Stimulated activated CD4-positive, alpha-beta T cell treated with anti-CD3 and anti-CD28 coated beads, Interleukin-2, amount 100 ng/mL, for 24 hours (primary cell): Measurements from ENCODE around the gene MDFIC2.
"Not testable (repeated sequence)": the region's sequence is repeated elsewhere in the genome, so short reads cannot be mapped to it uniquely, and the experiment has no call there.

ENCODE experiments used
- DNase-seq, 2 donors: peaks; one replicate each; pipeline ENCODE4 v3.0.0-alpha.2; 2020

The MDFIC2 gene

DNA sequence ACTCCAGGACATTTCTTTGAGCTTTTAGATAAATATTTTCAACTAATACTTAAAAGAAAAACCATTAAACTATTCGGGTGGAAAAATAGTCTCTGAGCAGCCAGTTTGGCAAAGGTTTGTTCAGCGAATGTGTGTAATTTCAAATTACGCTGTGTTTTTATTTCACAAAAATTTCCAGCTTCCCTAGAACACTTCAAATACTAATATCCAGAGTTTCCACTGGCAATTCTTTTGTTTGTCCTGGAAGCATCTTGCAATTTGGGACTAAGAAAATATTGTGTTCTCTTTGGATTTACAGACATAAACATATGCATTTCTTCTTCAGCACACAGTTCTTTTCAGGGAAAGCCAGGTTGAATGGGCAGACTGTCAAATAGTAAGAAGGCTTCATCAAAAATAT is 61.9 kb downstream of the MDFIC2 start:
- no peak for DNase-seq

DNA sequence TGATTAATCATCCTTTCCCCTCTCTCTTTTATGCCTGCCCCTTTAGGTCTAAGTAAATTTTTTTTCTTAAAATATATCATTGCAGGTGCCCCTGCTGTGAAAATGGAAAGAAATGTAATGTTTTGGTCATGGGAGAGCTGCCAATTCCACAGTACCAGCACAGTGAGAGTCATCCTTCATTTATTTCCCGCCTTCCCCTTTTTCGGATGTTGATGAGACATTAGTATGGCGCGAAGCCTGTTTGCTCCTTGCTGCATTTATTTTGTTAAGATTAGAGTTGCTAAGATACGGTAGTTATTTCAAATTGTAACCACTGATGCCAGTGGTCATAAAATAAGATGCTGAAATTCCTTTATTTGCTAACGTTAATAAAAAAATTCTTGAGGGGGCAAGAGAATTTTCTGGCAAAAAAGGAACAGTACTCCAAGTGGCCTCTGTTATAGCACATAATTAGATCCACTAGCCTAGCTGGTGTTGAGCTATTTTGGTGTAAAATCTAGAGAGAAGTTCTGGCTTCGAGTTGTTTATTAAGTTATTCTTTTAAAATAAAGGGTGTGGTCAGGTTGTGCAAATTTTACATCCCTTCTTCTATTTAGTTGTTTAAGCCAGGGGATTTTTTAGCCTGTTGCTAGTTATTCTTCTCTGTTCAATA is 62.8 kb downstream of the MDFIC2 start:
- no peak for DNase-seq

GRCh38 chr3:70248856-70249255 is 63.6 kb downstream of the MDFIC2 start:
- DNase-seq: no peak

- no peak for DNase-seq
Observed at GRCh38 chr3:70247955-70248354, 64.5 kb downstream of the MDFIC2 start.

- DNase-seq: no peak
Observed at GRCh38 chr3:70245746-70246525, 66.5 kb downstream of the MDFIC2 start.

GRCh38 chr3:70244422-70244821 is 68.0 kb downstream of the MDFIC2 start:
- DNase-seq: no peak

DNA sequence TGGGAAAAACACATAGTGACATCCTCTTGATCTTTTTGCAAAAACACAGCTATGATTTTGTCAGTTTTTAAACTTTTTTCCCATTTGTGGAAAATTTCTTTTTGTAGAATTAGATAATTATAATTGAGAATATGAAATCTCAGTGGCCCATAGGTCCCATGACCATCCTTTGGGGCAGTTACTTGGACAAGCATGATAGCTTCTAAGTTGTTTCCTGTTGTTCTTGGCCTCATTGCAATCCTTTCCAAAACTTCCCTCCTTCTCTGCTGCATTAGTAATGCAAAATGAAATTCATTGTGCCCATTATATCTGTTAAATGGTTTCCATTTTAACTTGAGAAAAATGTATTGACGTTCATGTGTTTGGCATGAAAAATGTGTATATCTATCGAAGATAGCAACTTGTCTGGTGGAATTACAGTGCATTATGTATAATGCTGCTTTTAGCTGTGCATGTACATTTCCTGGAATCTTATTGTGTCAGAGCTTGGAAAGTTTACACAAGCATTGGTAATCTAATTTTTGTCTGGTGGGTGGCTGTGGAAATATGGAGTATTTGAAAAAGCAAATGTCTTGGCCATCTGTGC is 70.0 kb downstream of the MDFIC2 start:
- no peak for DNase-seq

DNA sequence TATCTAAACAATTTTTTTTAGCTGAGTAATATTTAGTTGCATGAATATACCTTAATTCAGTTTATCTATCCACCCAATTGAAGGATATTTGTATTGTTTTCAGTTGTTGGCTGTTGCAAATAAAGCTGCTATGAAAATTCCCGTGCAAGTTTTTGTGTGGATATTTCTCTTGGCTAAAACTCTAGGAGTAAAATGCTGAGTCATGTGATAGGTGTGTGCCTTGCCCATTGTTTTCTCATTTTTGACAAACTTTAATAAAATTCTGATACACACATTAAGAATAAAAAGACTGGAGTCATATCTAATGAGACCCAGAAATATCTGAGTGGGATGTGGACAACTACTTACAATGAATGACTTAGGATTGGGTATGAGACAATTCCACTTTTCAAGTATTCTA is 78.6 kb downstream of the MDFIC2 start:
- no peak for DNase-seq

DNA sequence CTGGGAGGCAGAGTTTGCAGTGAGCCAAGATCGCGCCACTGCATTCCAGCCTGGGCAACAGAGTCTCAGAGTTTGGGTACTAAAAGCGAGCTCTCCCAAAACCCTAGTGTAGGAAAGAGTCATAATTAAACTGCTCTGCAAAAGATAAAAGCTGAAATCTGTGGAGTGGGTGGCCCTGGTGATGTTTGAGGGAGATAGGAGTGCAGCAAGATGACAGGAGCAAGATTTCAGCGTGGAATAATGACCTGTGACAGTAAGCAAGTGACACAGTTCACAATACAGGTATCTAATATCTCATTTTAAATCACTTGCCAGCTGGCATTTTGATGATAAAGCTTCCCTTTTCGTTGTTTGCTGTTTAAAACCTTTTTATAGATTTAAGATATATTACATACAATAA is 79.3 kb downstream of the MDFIC2 start:
- DNase-seq: no peak

DNA sequence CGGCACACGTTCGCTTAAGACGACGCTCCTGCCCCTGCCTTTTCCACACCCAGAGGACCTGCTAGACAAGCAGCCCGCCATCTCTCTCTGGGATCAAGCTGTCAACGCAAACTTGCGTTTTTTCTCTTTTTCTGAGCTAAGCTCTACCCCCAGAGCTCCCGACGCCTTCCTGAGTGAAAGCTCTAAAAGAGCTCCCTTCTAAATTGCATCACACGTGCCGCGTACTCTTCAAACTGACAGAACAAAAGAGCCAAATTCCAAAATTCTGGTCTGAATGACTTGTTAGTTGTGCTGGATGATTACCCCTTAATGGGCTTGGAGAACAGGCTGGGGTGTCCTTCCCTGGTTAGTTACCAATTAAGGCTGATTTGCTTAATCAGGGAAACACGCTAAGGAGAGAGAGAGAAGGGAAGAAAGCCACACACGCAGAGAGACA is 81.2 kb downstream of the MDFIC2 start:
- no peak for DNase-seq

- no peak for DNase-seq
Observed at GRCh38 chr3:70227437-70227836, 85.0 kb downstream of the MDFIC2 start.

GRCh38 chr3:70225146-70225545 is 87.3 kb downstream of the MDFIC2 start:
- DNase-seq: no peak

- no peak for DNase-seq
Observed at GRCh38 chr3:70224337-70224736, 88.1 kb downstream of the MDFIC2 start.

DNA sequence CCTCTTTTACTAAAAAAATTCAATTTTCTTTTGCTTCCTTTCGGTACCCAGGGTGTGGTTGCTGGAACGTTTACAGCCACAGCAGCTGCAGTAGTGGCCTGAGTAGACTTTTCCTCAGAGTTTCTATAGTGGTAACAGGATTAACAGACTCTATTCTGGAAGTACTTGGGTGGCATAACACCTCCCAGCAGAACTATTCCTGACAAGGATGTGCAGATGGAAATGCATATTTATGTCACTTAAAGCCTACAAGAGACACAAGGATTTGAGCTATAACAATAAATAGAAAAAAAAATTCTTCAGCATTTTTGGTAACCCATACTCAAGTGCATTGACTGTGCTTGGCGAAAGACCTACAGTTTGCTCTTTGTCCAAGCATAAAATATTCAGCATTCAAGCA is 94.0 kb downstream of the MDFIC2 start:
- no peak for DNase-seq

GRCh38 chr3:70211274-70211673 is 101.2 kb downstream of the MDFIC2 start:
- DNase-seq: not testable (repeated sequence)

DNA sequence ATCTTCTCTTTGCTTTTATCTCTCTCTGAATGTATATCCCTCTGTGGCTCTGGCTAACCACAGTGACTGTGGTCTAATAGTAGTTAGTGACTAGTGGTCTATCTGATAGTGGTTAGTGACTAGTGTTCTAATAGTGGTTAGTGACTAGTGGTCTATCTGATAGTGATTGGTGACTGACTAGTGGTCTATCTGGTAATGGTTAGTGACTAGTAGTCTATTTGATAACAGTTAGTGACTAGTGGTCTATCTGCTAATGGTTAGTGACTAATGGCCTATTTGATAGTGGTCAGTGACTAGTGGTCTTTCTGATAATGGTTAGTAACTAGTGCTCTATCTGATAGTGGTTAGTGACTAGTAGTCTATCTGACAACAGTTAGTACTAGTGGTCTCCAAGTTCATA is 110.5 kb downstream of the MDFIC2 start:
- no peak for DNase-seq

DNA sequence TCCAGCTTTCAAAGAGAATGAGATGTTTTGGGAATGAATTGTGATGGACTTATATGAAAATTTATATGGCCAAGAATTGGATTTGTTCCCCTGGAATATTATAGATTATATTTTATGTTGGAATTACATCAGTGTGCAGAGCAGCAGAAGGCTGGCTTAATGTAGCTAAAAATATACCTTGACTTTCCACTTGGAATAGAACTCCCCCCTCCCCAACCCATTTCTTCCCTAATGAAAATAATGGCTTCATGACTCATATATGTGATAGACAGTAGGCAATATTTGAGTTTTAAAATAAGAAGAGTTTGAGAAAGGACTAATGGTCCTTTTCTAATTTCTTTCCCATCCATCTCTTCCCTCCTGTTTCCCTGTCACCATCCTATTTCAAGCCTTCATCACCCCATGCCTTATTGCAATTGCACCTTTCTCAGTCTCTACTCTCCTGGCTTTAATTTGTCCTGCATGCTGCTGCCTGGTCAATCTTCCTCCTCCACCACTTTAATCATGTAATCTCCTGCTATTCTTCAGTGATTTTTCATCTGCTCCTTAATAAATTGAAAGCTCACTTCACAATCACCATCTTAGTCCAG is 122.5 kb downstream of the MDFIC2 start:
- DNase-seq: no peak

GRCh38 chr3:70186221-70186620 is 126.2 kb downstream of the MDFIC2 start:
- DNase-seq: no peak

GRCh38 chr3:70185661-70186060 is 126.8 kb downstream of the MDFIC2 start:
- no peak for DNase-seq

GRCh38 chr3:70183781-70184504 is 128.5 kb downstream of the MDFIC2 start:
- no peak for DNase-seq

DNA sequence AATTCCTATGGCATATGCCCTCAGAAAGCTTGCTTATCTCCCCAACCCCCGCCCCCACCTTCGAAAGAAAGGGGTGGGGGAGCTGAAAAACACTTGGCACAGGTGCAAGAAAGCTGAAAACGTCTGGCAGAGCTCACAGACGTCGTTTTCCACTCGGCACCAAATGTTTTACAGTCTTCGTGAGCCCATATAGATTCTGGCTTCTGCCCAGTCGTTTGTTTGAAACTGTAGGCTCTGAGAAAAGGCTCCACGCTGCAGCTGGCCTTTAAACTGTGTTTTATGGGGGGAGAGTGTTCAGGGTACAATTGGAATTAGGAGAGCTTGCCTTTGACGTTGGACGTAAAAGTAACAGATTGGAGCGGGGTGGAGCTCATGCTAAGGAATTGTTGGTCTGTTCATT is 130.3 kb downstream of the MDFIC2 start:
- no peak for DNase-seq

- no peak for DNase-seq
Observed at GRCh38 chr3:70180664-70181063, 131.8 kb downstream of the MDFIC2 start.

DNA sequence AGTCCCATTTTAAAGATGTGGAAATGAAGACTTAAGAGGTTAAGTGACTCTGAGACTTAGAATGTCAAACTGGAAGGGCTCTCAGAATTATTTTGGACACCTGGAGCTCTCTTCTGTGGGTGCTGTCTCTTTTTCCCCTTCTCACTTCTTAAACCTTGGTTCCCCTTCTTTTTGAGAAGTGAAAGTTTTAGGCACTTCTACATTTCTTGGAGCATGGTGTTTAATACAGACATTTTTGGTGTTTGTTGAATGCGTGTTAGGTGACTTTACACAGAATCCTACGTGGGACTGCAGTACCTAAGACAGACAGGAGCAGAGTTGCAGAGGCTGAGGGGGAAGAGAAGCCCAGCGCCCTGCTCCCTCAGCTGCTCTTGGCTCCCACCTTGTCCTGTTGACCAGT is 133.3 kb downstream of the MDFIC2 start:
- DNase-seq: no peak
